Panc1 (cell line): ENCODE measurements around the gene CHST4.

Experiments
- POLR2AphosphoS5 ChIP-seq: IDR thresholded peaks from 2 replicates; pipeline ENCODE4 v1.6.1; 2012; ENCODE audit warnings: mild to moderate bottlenecking, low read depth, low read length, moderate library complexity
- TF ChIP-seq, protein P1 (sequence below): fragments of 450-650 bp; IDR thresholded peaks from 2 replicates; pipeline ENCODE4 v1.5.1; 2017; ENCODE audit warnings: mild to moderate bottlenecking

DNA sequence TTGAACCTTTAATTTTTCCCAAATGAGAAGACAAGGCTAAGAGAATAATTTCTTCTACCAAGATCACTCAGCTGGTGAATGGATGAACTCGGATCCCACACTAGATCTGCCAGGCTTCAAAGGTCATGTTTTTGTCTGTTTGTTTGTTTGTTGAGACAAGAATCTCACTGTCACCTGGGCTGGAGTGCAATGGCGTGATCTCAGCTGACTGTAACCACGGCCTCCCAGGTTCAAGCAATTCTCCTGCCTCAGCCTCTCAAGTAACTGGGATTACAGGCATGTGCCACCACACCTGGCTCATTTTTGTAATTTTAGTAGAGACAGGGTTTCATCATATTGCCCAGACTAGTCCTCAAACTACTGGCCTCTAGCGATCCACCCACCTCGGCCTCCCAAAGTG, 43.7 kb upstream of the CHST4 start:
- TF ChIP-seq, protein P1, sequence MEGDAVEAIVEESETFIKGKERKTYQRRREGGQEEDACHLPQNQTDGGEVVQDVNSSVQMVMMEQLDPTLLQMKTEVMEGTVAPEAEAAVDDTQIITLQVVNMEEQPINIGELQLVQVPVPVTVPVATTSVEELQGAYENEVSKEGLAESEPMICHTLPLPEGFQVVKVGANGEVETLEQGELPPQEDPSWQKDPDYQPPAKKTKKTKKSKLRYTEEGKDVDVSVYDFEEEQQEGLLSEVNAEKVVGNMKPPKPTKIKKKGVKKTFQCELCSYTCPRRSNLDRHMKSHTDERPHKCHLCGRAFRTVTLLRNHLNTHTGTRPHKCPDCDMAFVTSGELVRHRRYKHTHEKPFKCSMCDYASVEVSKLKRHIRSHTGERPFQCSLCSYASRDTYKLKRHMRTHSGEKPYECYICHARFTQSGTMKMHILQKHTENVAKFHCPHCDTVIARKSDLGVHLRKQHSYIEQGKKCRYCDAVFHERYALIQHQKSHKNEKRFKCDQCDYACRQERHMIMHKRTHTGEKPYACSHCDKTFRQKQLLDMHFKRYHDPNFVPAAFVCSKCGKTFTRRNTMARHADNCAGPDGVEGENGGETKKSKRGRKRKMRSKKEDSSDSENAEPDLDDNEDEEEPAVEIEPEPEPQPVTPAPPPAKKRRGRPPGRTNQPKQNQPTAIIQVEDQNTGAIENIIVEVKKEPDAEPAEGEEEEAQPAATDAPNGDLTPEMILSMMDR: no peak
- TF ChIP-seq POLR2AphosphoS5: no peak
